Left lung (tissue), 10 donors: Measurements from ENCODE around the gene CA4. TPM values are rescaled to one million over a fixed set of nuclear protein-coding genes. Genes with fewer than 3 reads are reported as not detected.
A peak's percentile ranks its signal among the peaks of the same experiment; 100 is the strongest.

ENCODE experiments used
- ATAC-seq: fragments of 200-7000 bp; cut with Tn5 transposase; one replicate; pipeline ENCODE4 v1.9.1; 2020; ENCODE audit warnings: moderate library complexity
- DNase-seq, 4 donors: peaks; one replicate each; pipeline ENCODE4 v3.0.0-alpha.2; 2013 to 2020
- H3K27ac ChIP-seq, 2 donors: fragments of 200-600 bp; sonication (generic) in 1 of 2; one replicate each; pipeline versions ENCODE4 v1.5.0 to v1.8.0; 2020 to 2021
- H3K27me3 ChIP-seq, 2 donors: fragments of 200-600 bp; sonication (generic) in 1 of 2; one replicate each; pipeline versions ENCODE4 v1.5.0 to v1.8.0; 2020 to 2021
- H3K36me3 ChIP-seq, 2 donors: fragments of 200-600 bp; sonication (generic) in 1 of 2; one replicate each; pipeline versions ENCODE4 v1.5.0 to v1.8.0; 2020 to 2021
- H3K4me1 ChIP-seq, 2 donors: fragments of 200-600 bp; one replicate each; pipeline ENCODE4 v1.8.0; 2021
- H3K4me3 ChIP-seq, 2 donors: fragments of 200-600 bp; sonication (generic) in 1 of 2; one replicate each; pipeline versions ENCODE4 v1.5.0 to v1.8.0; 2020 to 2021; ENCODE audit warnings: mild to moderate bottlenecking in 1 of 2
- H3K9me3 ChIP-seq, 2 donors: fragments of 200-600 bp; sonication (generic) in 1 of 2; one replicate each; pipeline versions ENCODE4 v1.5.0 to v1.8.0; 2020 to 2021
- intact Hi-C, 2 donors: fragments of 100-400 bp; cut with DNase I; formaldehyde crosslinking; loops; one replicate each; pipeline versions ENCODE4 v1.11.2 to v1.14.2; 2022
- polyA plus RNA-seq, 6 donors: library from polyadenylated mRNA; unstranded; fragments of 120-200 nt; gene quantifications; one replicate each; pipeline ENCODE4 v1.2.1, GENCODE V29; 2013; ENCODE audit not compliant: insufficient read length in 6 of 6
- total RNA-seq, 2 donors: library from RNA; stranded (reverse); fragmentation: NEBNext Ultra II Directional; extraction: Animal tissue kit (Norgen Biotek cat#: 25700); gene quantifications; one replicate each; pipeline ENCODE4 v1.2.1, GENCODE V29; 2021
- TF ChIP-seq, protein P1 (sequence below), 2 donors: fragments of 200-600 bp; sonication (generic) in 1 of 2; IDR thresholded peaks; one replicate each; pipeline versions ENCODE4 v1.5.0 to v1.8.0; 2021; ENCODE audit warnings: antibody characterized with exemption in 2 of 2
- donor health status: DM: no; HTN: yes; CAD: no.
- donor health status: DM: no; HTN: no; CAD: no.

CA4 gene
- total and polyA plus RNA-seq, 8 donors = 10.6 to 68.3 (median 54.0) TPM

DNA sequence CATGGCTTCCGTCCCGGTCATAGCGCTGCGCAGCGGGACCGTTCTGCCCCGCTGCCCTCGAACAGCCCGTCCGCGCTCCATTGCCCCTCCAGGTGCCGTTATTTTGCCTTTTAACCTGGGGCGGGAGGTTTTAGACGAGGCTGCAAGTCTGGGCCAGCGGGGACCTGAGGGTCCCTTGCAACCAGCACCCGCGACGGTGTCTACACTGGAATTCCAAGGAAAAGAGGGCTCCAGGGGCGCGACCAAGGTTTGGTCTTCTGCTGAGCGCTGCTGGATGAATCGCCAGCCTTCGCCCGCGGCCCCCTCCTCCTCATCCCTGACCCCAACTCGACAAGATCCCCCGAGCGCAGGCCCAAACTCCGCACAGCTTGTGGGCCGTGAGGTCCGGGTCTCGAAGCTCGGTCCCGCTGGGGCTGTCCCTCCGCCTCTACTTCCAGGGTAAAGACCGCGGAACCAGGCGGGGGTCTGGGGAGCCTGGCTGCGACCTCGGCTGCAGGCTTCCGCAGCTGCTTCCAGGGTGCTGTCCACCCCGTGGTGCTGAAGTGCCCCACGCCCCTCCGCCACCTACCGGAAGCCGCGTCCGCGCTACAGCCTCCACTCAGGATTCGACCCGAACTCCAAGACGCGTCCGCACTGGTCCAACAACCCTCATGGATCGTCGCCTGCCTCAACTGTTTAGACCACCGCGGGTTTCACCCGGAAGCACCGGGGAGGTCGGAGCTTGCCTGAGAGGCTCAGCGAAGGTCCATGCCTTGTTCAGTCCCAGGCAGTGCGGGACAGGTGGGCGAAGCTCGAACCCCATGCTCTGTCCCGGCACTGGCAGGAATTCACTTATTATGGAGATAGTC lies 10.1 kb upstream of the CA4 start:
- DNase-seq (peak; percentile 68 to 92 (median 76)), ATAC-seq (peak; percentile 52)
- H3K27me3 ChIP-seq = peaks cover 37 to 59% of the 10 kb centered on the region in 2 donors
- TF ChIP-seq, protein P1, sequence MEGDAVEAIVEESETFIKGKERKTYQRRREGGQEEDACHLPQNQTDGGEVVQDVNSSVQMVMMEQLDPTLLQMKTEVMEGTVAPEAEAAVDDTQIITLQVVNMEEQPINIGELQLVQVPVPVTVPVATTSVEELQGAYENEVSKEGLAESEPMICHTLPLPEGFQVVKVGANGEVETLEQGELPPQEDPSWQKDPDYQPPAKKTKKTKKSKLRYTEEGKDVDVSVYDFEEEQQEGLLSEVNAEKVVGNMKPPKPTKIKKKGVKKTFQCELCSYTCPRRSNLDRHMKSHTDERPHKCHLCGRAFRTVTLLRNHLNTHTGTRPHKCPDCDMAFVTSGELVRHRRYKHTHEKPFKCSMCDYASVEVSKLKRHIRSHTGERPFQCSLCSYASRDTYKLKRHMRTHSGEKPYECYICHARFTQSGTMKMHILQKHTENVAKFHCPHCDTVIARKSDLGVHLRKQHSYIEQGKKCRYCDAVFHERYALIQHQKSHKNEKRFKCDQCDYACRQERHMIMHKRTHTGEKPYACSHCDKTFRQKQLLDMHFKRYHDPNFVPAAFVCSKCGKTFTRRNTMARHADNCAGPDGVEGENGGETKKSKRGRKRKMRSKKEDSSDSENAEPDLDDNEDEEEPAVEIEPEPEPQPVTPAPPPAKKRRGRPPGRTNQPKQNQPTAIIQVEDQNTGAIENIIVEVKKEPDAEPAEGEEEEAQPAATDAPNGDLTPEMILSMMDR (IDR thresholded peaks at IDR 0.05) = peak; percentile 40 to 50
- H3K4me1 ChIP-seq = peaks cover 9 to 55% of the 10 kb centered on the region in 2 donors
- H3K36me3 ChIP-seq = no peaks in the 10 kb centered on the region
- no peaks in the 10 kb centered on the region for H3K9me3 ChIP-seq
- H3K27ac ChIP-seq = no peak overlapping the region
- intact Hi-C loops = no loop called here
- H3K4me3 ChIP-seq = peak overlapping the region in 1 of 2 donors; percentile 1

DNA sequence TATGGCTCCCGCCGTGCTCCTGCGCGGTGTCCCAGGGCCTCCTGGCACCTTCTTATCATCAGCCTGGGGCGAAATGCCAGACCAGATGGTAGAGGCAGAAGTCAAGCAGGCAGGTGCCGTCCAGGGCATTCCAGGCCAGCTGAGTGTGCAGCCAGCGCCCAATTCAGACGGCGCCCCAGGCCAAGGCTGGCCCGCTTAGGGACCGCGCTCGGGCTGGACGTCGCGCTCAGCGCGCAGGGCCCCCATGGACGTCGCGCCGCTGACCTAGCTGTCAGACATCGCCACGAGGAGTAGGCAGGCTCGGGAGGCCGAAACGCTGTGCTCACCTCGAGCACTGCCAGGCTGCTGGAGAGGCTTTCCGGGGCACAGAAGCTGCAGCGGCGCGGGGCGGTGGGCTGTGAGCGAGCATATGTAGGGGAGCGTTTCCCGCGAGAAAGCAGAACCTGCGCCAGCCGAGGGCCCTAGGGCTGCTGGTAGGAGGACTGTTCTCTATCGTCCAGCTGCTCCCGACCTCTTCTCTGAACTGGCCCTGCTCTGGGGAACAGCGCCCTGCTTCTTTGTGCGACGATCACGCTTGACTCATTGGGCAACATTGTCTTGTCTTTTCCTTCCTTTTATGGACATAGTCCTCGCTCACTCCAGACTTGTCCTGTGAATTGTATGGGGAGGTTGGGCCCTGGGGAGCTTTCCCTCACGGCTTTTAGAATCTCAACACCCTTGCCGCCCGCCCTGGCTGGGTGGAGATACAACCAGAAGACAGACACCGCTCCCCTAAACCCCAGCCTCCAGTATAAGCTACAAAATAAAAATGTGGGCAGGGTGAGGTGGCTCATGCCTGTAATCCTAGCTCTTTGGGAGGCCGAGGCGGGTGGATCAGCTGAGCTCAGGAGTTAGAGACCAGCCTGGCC lies 8.4 kb upstream of the CA4 start:
- Histone ChIP-seq H3K36me3 (no peaks in the 10 kb centered on the region), H3K9me3 (no peaks in the 10 kb centered on the region), H3K27ac (no peak overlapping the region), H3K4me3 (peak overlapping the region in 1 of 2 donors; percentile 15), H3K4me1 (peaks cover 9 to 68% of the 10 kb centered on the region in 2 donors), H3K27me3 (peaks cover 37 to 74% of the 10 kb centered on the region in 2 donors)
- DNase-seq (peak in 1 of 4 donors; percentile 87), ATAC-seq (peak; percentile 4)
- TF ChIP-seq, protein P1 (IDR thresholded peaks at IDR 0.05) = no peak
- intact Hi-C loops = no loop called here

DNA sequence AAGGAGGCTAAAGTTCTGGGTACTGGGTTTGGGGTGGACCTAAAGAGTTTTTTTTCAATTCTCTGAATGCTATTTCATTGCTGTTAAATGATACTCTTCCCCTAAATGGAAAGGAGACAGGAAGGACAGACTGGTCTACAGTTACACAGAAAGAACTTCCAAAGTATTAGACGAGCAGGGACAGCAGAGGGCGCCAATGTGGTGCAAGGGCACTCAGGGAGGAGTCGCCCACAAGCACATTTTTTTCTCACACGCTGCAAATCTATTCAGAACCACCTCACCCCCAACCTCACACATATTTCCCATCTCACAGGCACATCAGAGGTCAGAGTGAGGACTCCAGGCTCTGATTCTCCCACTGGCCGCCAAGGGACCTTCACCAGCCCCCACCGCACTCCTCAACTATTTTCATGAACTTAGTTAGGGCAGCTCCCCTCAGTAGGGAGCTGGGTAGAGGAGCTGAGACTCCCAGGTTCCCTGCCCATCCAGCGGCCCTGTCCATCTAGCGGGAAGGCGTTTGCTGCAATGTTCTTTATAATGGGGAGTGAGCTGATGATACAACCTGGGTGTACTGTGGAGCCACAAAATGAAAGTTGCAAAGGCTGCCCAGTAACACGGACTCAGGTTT lies 6.8 kb upstream of the CA4 start:
- Histone ChIP-seq H3K4me3 (no peak overlapping the region), H3K4me1 (peaks cover 9 to 82% of the 10 kb centered on the region in 2 donors), H3K36me3 (no peaks in the 10 kb centered on the region), H3K9me3 (no peaks in the 10 kb centered on the region), H3K27me3 (peaks cover 37 to 78% of the 10 kb centered on the region in 2 donors), H3K27ac (peak overlapping the region in 1 of 2 donors; percentile 55)
- ATAC-seq = peak; percentile 90
- intact Hi-C loops = no loop called here
- peak; percentile 59 to 87 (median 86) for DNase-seq
- TF ChIP-seq, protein P1 (IDR thresholded peaks at IDR 0.05) = peak; percentile 49 to 71

GRCh38 chr17:60145006-60145935 lies 4.5 kb upstream of the CA4 start:
- H3K36me3 ChIP-seq = no peaks in the 10 kb centered on the region
- H3K9me3 ChIP-seq = no peaks in the 10 kb centered on the region
- DNase-seq (no peak), ATAC-seq (no peak)
- intact Hi-C loops = no loop called here
- peaks cover 14 to 94% of the 10 kb centered on the region in 2 donors for H3K4me1 ChIP-seq
- H3K4me3 ChIP-seq = no peak overlapping the region
- peaks cover 32 to 78% of the 10 kb centered on the region in 2 donors for H3K27me3 ChIP-seq
- TF ChIP-seq, protein P1 (IDR thresholded peaks at IDR 0.05) = no peak
- H3K27ac ChIP-seq = peak overlapping the region in 1 of 2 donors; percentile 5
